MM.1S (cell line): Measurements from ENCODE around the gene ZKSCAN3.

Experiments used
- DNase-seq: peaks from one replicate; pipeline ENCODE4 v3.0.0-alpha.2; 2015
- H2AFZ ChIP-seq: fragments of 300-600 bp; sonication (generic); 2 replicates; pipeline ENCODE4 v1.6.0; 2016; ENCODE audit warnings: antibody characterized with exemption, low read length
- H3F3A ChIP-seq: fragments of 300-600 bp; sonication (generic); 2 replicates; pipeline ENCODE4 v1.6.1; 2016; ENCODE audit warnings: mild to moderate bottlenecking, antibody characterized with exemption, low read length, moderate library complexity, mixed read lengths; ENCODE audit not compliant: insufficient read depth
- H3K27ac ChIP-seq: fragments of 300-600 bp; sonication (generic); 2 replicates; pipeline ENCODE4 v1.5.1; 2016; ENCODE audit warnings: mild to moderate bottlenecking, low read length
- H3K27me3 ChIP-seq: fragments of 300-600 bp; sonication (generic); replicated peaks from 2 replicates; pipeline ENCODE4 v1.6.0; 2016; ENCODE audit warnings: low read length; ENCODE audit not compliant: insufficient read depth
- H3K36me3 ChIP-seq: fragments of 300-600 bp; sonication (generic); replicated peaks from 2 replicates; pipeline ENCODE4 v1.6.1; 2016; ENCODE audit warnings: mild to moderate bottlenecking, low read length, mixed read lengths; ENCODE audit not compliant: insufficient read depth
- H3K4me1 ChIP-seq: fragments of 300-600 bp; sonication (generic); 2 replicates; pipeline ENCODE4 v1.6.1; 2016; ENCODE audit warnings: low read length, mixed read lengths
- H3K4me2 ChIP-seq: fragments of 300-600 bp; sonication (generic); 2 replicates; pipeline ENCODE4 v1.6.0; 2016; ENCODE audit warnings: low read depth, low read length
- H3K4me3 ChIP-seq: fragments of 300-600 bp; sonication (generic); 2 replicates; pipeline ENCODE4 v1.5.1; 2016; ENCODE audit warnings: low read length, mixed read lengths
- H3K79me2 ChIP-seq: fragments of 300-600 bp; sonication (generic); 2 replicates; pipeline ENCODE4 v1.6.1; 2016; ENCODE audit warnings: mixed run types, low read length, mixed read lengths
- H3K9ac ChIP-seq: fragments of 300-600 bp; sonication (generic); 2 replicates; pipeline ENCODE4 v1.6.1; 2016; ENCODE audit warnings: low read length, mixed read lengths
- H3K9me2 ChIP-seq: fragments of 300-600 bp; sonication (generic); replicated peaks from 2 replicates; pipeline ENCODE4 v1.6.1; 2016; ENCODE audit warnings: mild to moderate bottlenecking, low read length, mixed read lengths; ENCODE audit not compliant: insufficient read depth
- H3K9me3 ChIP-seq: fragments of 300-600 bp; sonication (generic); replicated peaks from 2 replicates; pipeline ENCODE4 v1.6.1; 2016; ENCODE audit warnings: mild to moderate bottlenecking, low read length, mixed read lengths; ENCODE audit not compliant: insufficient read depth
- H4K20me1 ChIP-seq: fragments of 300-600 bp; sonication (generic); 2 replicates; pipeline ENCODE4 v1.6.1; 2016; ENCODE audit warnings: mild to moderate bottlenecking, low read length, moderate library complexity, mixed read lengths; ENCODE audit not compliant: insufficient read depth
- EZH2 ChIP-seq: fragments of 300-600 bp; sonication (generic); optimal IDR thresholded peaks from 2 replicates; pipeline ENCODE3; 2017; ENCODE audit warnings: low read depth, mild to moderate bottlenecking, antibody characterized with exemption, low read length, mixed read lengths
- EZH2phosphoT487 ChIP-seq: fragments of 300-600 bp; sonication (generic); IDR thresholded peaks from 2 replicates; pipeline ENCODE4 v1.6.1; 2018; ENCODE audit warnings: antibody characterized with exemption, low read length
- TF ChIP-seq, protein P1 (sequence below): fragments of 300-600 bp; sonication (generic); IDR thresholded peaks from 2 replicates; pipeline ENCODE4 v1.5.1; 2016; ENCODE audit warnings: antibody characterized with exemption, low read length, mixed read lengths

Gene ZKSCAN3

DNA sequence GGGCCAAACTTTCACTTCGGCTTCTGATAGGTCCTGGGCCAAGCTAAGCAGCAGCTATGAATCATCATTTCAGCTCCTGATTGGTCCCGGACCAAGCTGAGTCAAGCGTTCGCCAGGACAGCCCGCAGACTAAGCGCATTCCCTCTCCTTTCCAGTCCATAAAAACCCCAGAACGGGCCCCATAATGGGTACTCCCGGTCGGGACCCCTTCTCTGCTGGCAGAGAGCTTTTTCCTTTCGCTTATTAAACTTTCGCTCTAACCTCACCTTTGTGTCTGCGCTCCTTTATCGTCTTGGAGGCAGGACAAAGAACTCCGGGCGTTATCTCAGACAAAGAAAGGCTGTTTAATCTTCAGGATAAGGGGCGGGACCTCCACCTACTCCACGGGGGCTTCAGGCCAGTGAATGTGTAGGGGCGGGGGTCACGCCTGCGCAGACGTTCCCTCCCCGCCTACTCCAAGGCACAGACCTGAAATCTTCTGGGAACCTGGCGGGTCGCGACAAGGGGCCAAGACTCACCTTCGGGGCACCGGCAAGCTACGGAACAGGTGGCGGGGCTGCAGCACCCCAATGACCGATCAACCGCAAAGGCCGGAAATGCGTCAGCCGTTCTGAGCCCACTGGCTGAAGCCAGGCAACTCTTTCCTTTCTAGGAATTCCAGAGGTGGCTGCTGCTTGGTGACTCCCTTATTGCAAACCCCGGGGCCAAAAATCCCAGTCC lies 14.0 kb upstream of the ZKSCAN3 start, which contains the start of gene ZSCAN31:
Gene ZSCAN31 (minus strand): TSS at position 585 of the 720 bp plus-strand sequence. CDS start 6,465 bp downstream, outside the sequence.
- Histone ChIP-seq H3K9ac (peak within 1 kb of the TSS; percentile 67), H3K79me2 (no peaks in the 10 kb centered on the region), H3K36me3 (no peaks in the 10 kb centered on the region), H3K4me1 (peaks cover 9% of the 10 kb centered on the region), H3F3A (no peaks in the 10 kb centered on the region; the same call in none of the 2 replicates), H2AFZ (peak within 1 kb of the TSS; percentile 77), H4K20me1 (no peaks in the 10 kb centered on the region), H3K9me3 (no peaks in the 10 kb centered on the region), H3K4me2 (peak within 1 kb of the TSS; percentile 84), H3K27ac (peak within 1 kb of the TSS; percentile 69), H3K9me2 (no peaks in the 10 kb centered on the region), H3K27me3 (no peaks in the 10 kb centered on the region), H3K4me3 (peak within 1 kb of the TSS; percentile 71)
- DNase-seq, result peak; percentile 83
- TF ChIP-seq EZH2 (no peak), EZH2phosphoT487 (no peak)
- TF ChIP-seq, protein P1, sequence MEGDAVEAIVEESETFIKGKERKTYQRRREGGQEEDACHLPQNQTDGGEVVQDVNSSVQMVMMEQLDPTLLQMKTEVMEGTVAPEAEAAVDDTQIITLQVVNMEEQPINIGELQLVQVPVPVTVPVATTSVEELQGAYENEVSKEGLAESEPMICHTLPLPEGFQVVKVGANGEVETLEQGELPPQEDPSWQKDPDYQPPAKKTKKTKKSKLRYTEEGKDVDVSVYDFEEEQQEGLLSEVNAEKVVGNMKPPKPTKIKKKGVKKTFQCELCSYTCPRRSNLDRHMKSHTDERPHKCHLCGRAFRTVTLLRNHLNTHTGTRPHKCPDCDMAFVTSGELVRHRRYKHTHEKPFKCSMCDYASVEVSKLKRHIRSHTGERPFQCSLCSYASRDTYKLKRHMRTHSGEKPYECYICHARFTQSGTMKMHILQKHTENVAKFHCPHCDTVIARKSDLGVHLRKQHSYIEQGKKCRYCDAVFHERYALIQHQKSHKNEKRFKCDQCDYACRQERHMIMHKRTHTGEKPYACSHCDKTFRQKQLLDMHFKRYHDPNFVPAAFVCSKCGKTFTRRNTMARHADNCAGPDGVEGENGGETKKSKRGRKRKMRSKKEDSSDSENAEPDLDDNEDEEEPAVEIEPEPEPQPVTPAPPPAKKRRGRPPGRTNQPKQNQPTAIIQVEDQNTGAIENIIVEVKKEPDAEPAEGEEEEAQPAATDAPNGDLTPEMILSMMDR, result no peak

DNA sequence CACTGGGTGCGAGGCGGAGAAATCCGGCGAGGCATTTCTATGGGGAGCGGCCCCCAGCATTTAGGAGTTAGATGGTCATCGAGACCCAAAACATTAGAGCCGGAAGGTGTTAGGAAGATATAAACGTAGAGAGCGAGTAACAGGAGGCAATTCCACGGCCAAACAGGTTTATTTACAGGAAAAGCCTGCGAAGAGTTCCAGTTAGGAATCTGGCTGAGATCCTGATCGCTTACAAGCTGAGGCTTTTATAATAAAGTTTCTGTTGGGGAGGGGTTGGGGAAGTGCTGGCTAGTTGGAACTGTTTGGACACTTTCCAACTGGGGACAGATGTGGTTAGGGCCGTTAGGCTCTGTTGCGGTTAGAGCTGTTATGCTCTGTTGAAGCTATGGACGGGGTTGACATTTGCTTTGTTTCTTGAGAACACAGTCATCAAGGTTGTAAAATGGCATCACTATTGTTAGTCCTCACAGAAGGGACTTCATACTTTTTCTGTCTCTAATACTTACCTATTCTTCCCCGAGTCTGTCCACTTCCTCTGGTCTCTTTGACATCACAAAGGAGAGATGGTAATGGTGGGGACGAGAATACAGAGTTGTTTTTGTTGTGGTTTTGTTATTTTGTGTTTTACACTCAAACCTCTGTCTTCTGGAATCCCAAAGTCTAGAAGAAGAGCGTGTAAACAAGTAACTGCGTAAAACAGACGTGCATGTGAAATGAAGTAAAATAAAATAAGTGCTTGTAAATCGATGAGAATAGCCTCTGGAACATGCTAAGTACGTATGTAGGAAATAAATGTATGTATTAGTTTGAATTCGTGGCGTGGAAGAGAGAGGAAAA lies 13.2 kb upstream of the ZKSCAN3 start:
- Histone ChIP-seq H3K79me2 (no peaks in the 10 kb centered on the region), H4K20me1 (no peaks in the 10 kb centered on the region), H3K9ac (peak overlapping the region; percentile 67), H3K27ac (peak overlapping the region; percentile 69; the same call in 1 of the 2 replicates), H3K9me3 (no peaks in the 10 kb centered on the region), H2AFZ (peak overlapping the region; percentile 77), H3K9me2 (no peaks in the 10 kb centered on the region), H3K4me3 (peak overlapping the region; percentile 71), H3F3A (no peaks in the 10 kb centered on the region; the same call in none of the 2 replicates), H3K27me3 (no peaks in the 10 kb centered on the region), H3K4me1 (peaks cover 9% of the 10 kb centered on the region), H3K36me3 (no peaks in the 10 kb centered on the region), H3K4me2 (peak overlapping the region; percentile 84)
- no peak for TF ChIP-seq EZH2phosphoT487
- TF ChIP-seq, protein P1, result no peak
- TF ChIP-seq EZH2, result no peak
- peak; percentile 53 for DNase-seq

DNA sequence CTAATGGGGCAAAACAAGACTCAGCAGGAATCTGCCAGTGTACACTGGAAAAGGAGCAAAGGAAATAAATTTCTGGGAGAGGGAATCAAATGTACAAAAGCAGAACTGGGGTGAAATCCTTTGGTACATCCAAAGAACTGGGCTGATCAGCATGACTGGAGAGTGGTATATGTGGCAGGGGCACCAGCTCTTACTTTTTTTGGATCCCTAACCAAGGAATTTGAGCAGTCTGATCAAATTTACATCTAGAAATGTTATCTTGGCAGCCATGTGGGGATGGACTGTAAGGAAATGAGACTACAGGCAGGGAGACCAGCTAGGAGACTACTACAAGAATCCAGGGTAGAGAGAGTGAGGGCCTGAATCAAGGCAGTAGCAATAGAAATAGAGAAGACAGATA lies 12.6 kb upstream of the ZKSCAN3 start:
- Histone ChIP-seq H3K4me1 (peaks cover 9% of the 10 kb centered on the region), H4K20me1 (no peaks in the 10 kb centered on the region), H3K9ac (no peak overlapping the region), H3K27ac (no peak overlapping the region), H3K4me3 (peak overlapping the region; percentile 71; the same call in 1 of the 2 replicates), H3K79me2 (no peaks in the 10 kb centered on the region), H3K36me3 (no peaks in the 10 kb centered on the region), H3K9me2 (no peaks in the 10 kb centered on the region), H2AFZ (no peak overlapping the region), H3K9me3 (no peaks in the 10 kb centered on the region), H3K4me2 (peak overlapping the region; percentile 84; the same call in 1 of the 2 replicates), H3K27me3 (no peaks in the 10 kb centered on the region), H3F3A (no peaks in the 10 kb centered on the region; the same call in none of the 2 replicates)
- TF ChIP-seq, protein P1, result no peak
- TF ChIP-seq EZH2 (no peak), EZH2phosphoT487 (no peak)
- DNase-seq, result no peak
